Measurements from ENCODE around the gene ARHGEF7.

DNA sequence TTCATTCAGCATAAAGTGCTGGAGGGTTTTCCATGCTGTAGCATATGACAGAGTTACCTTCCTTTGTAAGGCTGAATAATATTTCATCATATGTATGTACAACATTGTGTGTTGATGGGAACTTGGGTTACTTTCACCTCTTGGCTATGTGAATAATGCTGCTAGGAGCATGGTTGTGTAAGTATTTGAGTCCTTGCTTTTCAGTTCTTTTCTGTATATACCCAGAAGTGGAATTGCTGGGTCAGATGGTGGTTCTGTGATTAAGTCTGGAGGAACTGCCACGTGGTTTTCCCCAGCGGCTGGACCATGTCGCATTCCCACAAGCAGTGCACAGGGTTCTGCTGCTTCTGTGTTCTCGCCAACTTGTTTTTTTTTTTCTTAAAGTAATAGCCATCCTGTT lies 104.2 kb downstream of the ARHGEF7 start:
- TF ChIP-seq, protein P1, sequence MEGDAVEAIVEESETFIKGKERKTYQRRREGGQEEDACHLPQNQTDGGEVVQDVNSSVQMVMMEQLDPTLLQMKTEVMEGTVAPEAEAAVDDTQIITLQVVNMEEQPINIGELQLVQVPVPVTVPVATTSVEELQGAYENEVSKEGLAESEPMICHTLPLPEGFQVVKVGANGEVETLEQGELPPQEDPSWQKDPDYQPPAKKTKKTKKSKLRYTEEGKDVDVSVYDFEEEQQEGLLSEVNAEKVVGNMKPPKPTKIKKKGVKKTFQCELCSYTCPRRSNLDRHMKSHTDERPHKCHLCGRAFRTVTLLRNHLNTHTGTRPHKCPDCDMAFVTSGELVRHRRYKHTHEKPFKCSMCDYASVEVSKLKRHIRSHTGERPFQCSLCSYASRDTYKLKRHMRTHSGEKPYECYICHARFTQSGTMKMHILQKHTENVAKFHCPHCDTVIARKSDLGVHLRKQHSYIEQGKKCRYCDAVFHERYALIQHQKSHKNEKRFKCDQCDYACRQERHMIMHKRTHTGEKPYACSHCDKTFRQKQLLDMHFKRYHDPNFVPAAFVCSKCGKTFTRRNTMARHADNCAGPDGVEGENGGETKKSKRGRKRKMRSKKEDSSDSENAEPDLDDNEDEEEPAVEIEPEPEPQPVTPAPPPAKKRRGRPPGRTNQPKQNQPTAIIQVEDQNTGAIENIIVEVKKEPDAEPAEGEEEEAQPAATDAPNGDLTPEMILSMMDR (IDR thresholded peaks at IDR 0.05; ENCODE audit: low read length) = no peak
- TF ChIP-seq EZH2 (IDR thresholded peaks at IDR 0.05; ENCODE audit: borderline replicate concordance, low read length) = no peak
